H1 (cell line): ENCODE measurements around the gene KIF26A. TPM values are rescaled to one million over a fixed set of nuclear protein-coding genes. Genes with fewer than 3 reads are reported as not detected.

Experiments
- CTCF ChIA-PET: fragments of 300-600 bp; sonication (Branson Sonifier 250); formaldehyde crosslinking; loops from one replicate; lab custom pipeline; 2021; ENCODE audit not compliant: partially characterized antibody; lab: Charles Lee
- POLR2A ChIA-PET: fragments of 300-600 bp; sonication (Branson Sonifier 250); formaldehyde crosslinking; loops from one replicate; lab custom pipeline; 2021; ENCODE audit warnings: inconsistent platforms; ENCODE audit not compliant: partially characterized antibody; lab: Charles Lee
- DNase-seq, 2 experiments: peaks; one replicate each; pipeline versions ENCODE4 v3.0.0 to v3.0.0-alpha.2; 2010 to 2022; ENCODE audit warnings: low spot score in 2 of 2, low read depth in 1 of 2, mixed read lengths in 1 of 2
- FAIRE-seq: peaks from 2 replicates; lab custom pipeline; 2011; peaks lifted over from hg19 to GRCh38; lab: Jason Lieb, UNC
- H2AFZ ChIP-seq: 2 replicates; pipeline ENCODE4 v1.8.1; 2012; ENCODE audit warnings: low read length, inconsistent platforms
- H2AK5ac ChIP-seq: 2 replicates; pipeline ENCODE4 v1.6.1; 2013; ENCODE audit warnings: low read depth, low read length
- H2BK120ac ChIP-seq: replicated peaks from 2 replicates; pipeline ENCODE3; 2013; ENCODE audit warnings: low read depth, low read length, inconsistent platforms
- H2BK12ac ChIP-seq: 2 replicates; pipeline ENCODE4 v1.6.1; 2013; ENCODE audit warnings: low read depth, low read length
- H2BK15ac ChIP-seq: 2 replicates; pipeline ENCODE4 v1.6.1; 2013; ENCODE audit warnings: low read length
- H2BK20ac ChIP-seq: 2 replicates; pipeline ENCODE4 v1.6.1; 2013; ENCODE audit warnings: low read length
- H2BK5ac ChIP-seq: 2 replicates; pipeline ENCODE4 v1.6.1; 2013; ENCODE audit warnings: low read depth, low read length
- H3K14ac ChIP-seq: 2 replicates; pipeline ENCODE4 v1.6.1; 2013; ENCODE audit warnings: inconsistent platforms; ENCODE audit not compliant: insufficient read length
- H3K18ac ChIP-seq: 2 replicates; pipeline ENCODE4 v1.6.1; 2013; ENCODE audit warnings: low read length; ENCODE audit errors: extremely low read depth
- H3K23ac ChIP-seq: 2 replicates; pipeline ENCODE4 v1.6.1; 2013; ENCODE audit warnings: inconsistent platforms; ENCODE audit not compliant: insufficient read length
- H3K23me2 ChIP-seq: 2 replicates; pipeline ENCODE4 v1.6.1; 2013; ENCODE audit warnings: low read depth, low read length
- H3K27ac ChIP-seq: 2 replicates; pipeline ENCODE4 v1.6.1; 2011; ENCODE audit warnings: low read depth, low read length, inconsistent platforms
- H3K27me3 ChIP-seq, 4 experiments: replicated peaks in 1 of 4; 1 replicate in 1 of 4; 2 replicates in 3 of 4; pipeline versions ENCODE4 v1.6.1 to v1.8.1; 2011 to 2013; ENCODE audit warnings: low read length in 3 of 4, mild to moderate bottlenecking in 3 of 4, inconsistent platforms in 2 of 4, mixed read lengths in 2 of 4, moderate library complexity in 1 of 4; ENCODE audit not compliant: control insufficient read depth in 3 of 4, insufficient read depth in 3 of 4; ENCODE audit errors: extremely low read depth in 1 of 4
- H3K36me3 ChIP-seq, 4 experiments: 2 replicates each; pipeline versions ENCODE4 v1.6.1 to v1.8.1; 2011 to 2013; ENCODE audit warnings: mild to moderate bottlenecking in 4 of 4, low read length in 3 of 4, moderate library complexity in 2 of 4, control low read depth in 1 of 4, inconsistent platforms in 1 of 4; ENCODE audit not compliant: insufficient read depth in 4 of 4, control insufficient read depth in 2 of 4
- H3K4ac ChIP-seq: replicated peaks from 2 replicates; pipeline ENCODE3; 2013; ENCODE audit warnings: low read length, low read depth, mixed read lengths, inconsistent platforms; ENCODE audit not compliant: insufficient read length
- H3K4me1 ChIP-seq, 4 experiments: replicated peaks in 1 of 4; 1 replicate in 1 of 4; 2 replicates in 3 of 4; pipeline versions ENCODE4 v1.6.1 to v1.8.1; 2011 to 2013; ENCODE audit warnings: low read length in 3 of 4, inconsistent platforms in 2 of 4, mixed read lengths in 1 of 4; ENCODE audit not compliant: insufficient read depth in 4 of 4, control insufficient read depth in 3 of 4
- H3K4me2 ChIP-seq, 2 experiments: 2 replicates each; pipeline versions ENCODE4 v1.6.1 to v1.8.1; 2011 to 2013; ENCODE audit warnings: low read depth in 2 of 2, low read length in 2 of 2, control low read depth in 1 of 2, inconsistent platforms in 1 of 2, mild to moderate bottlenecking in 1 of 2; ENCODE audit not compliant: insufficient read depth in 1 of 2
- H3K4me3 ChIP-seq, 4 experiments: fragments of 200-600, 300-600 bp in 1 of 4; sonication (generic), shearing (Covaris generic), sonication (Bioruptor Twin) in 1 of 4; 2 replicates each; pipeline versions ENCODE4 v1.5.1 to v1.8.1; 2011 to 2016; ENCODE audit warnings: low read length in 4 of 4, low read depth in 3 of 4, control low read depth in 2 of 4, inconsistent platforms in 2 of 4, mild to moderate bottlenecking in 2 of 4, mixed read lengths in 1 of 4, moderate library complexity in 1 of 4; ENCODE audit not compliant: insufficient read depth in 2 of 4; ENCODE audit errors: extremely low read depth in 1 of 4
- H3K56ac ChIP-seq: replicated peaks from 2 replicates; pipeline ENCODE3; 2013; ENCODE audit warnings: low read depth, mild to moderate bottlenecking, mixed read lengths, low read length, inconsistent platforms; ENCODE audit not compliant: insufficient read length
- H3K79me1 ChIP-seq: 2 replicates; pipeline ENCODE4 v1.6.1; 2013; ENCODE audit warnings: low read depth, low read length, control low read depth
- H3K79me2 ChIP-seq, 2 experiments: 2 replicates each; pipeline versions ENCODE4 v1.6.1 to v1.8.1; 2012 to 2013; ENCODE audit warnings: low read length in 2 of 2, mild to moderate bottlenecking in 2 of 2, inconsistent platforms in 1 of 2; ENCODE audit not compliant: insufficient read depth in 2 of 2, control insufficient read depth in 1 of 2
- H3K9ac ChIP-seq, 4 experiments: replicated peaks in 1 of 4; 1 replicate in 1 of 4; 2 replicates in 3 of 4; pipeline versions ENCODE4 v1.6.1 to v1.8.1; 2011 to 2013; ENCODE audit warnings: low read depth in 3 of 4, low read length in 3 of 4, control low read depth in 2 of 4, mild to moderate bottlenecking in 2 of 4, moderate library complexity in 2 of 4, inconsistent platforms in 1 of 4; ENCODE audit errors: extremely low read depth in 1 of 4
- H3K9me3 ChIP-seq, 2 experiments: 2 replicates each; pipeline versions ENCODE4 v1.6.1 to v1.8.1; 2012 to 2013; ENCODE audit warnings: mild to moderate bottlenecking in 2 of 2, moderate library complexity in 2 of 2, control low read depth in 1 of 2, inconsistent platforms in 1 of 2, low read depth in 1 of 2, low read length in 1 of 2, mixed read lengths in 1 of 2; ENCODE audit not compliant: insufficient read depth in 2 of 2
- H4K20me1 ChIP-seq, 2 experiments: replicated peaks in 1 of 2; 2 replicates each; pipeline versions ENCODE3 to v1.8.1; 2011 to 2013; ENCODE audit warnings: inconsistent platforms in 2 of 2, low read length in 2 of 2, mild to moderate bottlenecking in 1 of 2; ENCODE audit not compliant: insufficient read depth in 2 of 2, control insufficient read depth in 1 of 2
- H4K5ac ChIP-seq: 2 replicates; pipeline ENCODE4 v1.6.1; 2013; ENCODE audit warnings: low read length, low read depth, mixed read lengths, inconsistent platforms; ENCODE audit not compliant: insufficient read length
- H4K8ac ChIP-seq: 2 replicates; pipeline ENCODE4 v1.8.0; 2013; ENCODE audit warnings: mild to moderate bottlenecking, moderate library complexity, low read length, inconsistent platforms; ENCODE audit not compliant: insufficient read depth; ENCODE audit errors: extremely low read depth
- H4K91ac ChIP-seq: replicated peaks from 2 replicates; pipeline ENCODE3; 2013; ENCODE audit warnings: low read length, mixed read lengths, inconsistent platforms; ENCODE audit not compliant: insufficient read length
- BACH1 ChIP-seq: IDR thresholded peaks from 2 replicates; pipeline ENCODE4 v1.6.1; 2012; ENCODE audit warnings: low read length, improper control_type of control experiment
- FOSL1 ChIP-seq: IDR thresholded peaks from 2 replicates; pipeline ENCODE4 v1.6.1; 2011; ENCODE audit warnings: mild to moderate bottlenecking, low read depth, low read length, moderate library complexity; ENCODE audit not compliant: insufficient read depth
- WGBS, 2 experiments: shearing (Covaris generic) in 1 of 2; methylation state at CpG; one replicate each; pipeline versions ENCODE4 v1.1.6 to v1.1.7; 2013 to 2015; ENCODE audit warnings: low lambda C conversion rate in 2 of 2, mixed read lengths in 2 of 2, inconsistent platforms in 1 of 2, low coverage in 1 of 2, missing lambda C conversion rate in 1 of 2; ENCODE audit not compliant: insufficient replicate concordance in 2 of 2, insufficient coverage in 1 of 2, insufficient read length in 1 of 2; ENCODE audit errors: extremely low coverage in 1 of 2, missing lambda C conversion rate in 1 of 2; 5-methylcytosine and 5-hydroxymethylcytosine counted together
- polyA plus RNA-seq, 7 experiments: library from polyadenylated mRNA; depleted of rRNA in 3 of 7; stranded (reverse) in 5 of 7; unstranded in 2 of 7; fragments of >200 nt in 5 of 7; fragments of 200-250 nt in 2 of 7; gene quantifications; 1 replicate in 5 of 7; 2 replicates in 1 of 7; 4 replicates in 1 of 7; pipeline versions ENCODE4 v1.2.1 to v1.2.3, GENCODE V29; 2011 to 2013; ENCODE audit warnings: missing spikeins in 2 of 7, mixed read lengths in 2 of 7
- total RNA-seq: library from RNA; stranded (reverse); fragmentation: NEBNext Ultra II Directional; extraction: Animal tissue kit (Norgen Biotek cat#: 25700); gene quantifications from 2 replicates; pipeline ENCODE4 v1.2.1, GENCODE V29; 2021

Gene KIF26A
- total and polyA plus RNA-seq, 2 of the 8 experiments (the other 6 are each of a cell fraction or from before 2014, with no cell fraction given): 11.5 to 41.6 TPM

DNA sequence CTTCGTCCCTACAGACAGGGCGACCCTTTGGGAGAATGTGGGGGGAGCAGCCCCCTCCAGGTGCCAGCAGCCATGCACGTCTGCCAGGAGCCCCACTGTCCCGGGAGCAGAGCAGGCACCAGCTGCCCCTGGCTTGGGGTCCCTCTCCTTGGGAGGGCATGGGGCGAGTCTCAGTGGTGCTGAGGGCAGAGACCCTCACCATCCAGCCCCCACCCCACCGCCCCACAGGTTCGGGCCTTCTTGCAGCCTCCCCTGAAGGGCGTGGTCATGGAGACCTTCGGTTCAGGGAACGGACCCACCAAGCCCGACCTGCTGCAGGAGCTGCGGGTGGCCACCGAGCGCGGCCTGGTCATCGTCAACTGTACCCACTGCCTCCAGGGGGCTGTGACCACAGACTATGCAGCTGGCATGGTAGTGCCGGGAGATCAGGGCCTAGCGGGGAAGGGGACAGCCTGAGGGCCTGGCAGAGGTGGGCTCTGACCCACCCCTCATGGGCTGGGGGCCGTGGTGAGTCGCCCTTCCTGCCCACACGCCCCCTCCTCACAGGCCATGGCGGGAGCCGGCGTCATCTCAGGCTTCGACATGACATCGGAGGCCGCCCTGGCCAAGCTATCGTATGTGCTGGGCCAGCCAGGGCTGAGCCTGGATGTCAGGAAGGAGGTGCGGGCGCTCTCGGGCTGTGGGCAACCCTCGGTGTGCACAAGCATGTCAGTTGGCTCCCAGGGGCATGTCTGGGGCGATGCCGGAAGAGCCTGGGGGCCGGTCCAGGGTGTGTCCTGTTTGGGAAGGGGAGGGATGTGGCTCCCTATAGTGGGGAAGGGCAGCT is 34.1 kb upstream of the KIF26A start:
- H3K14ac ChIP-seq: no peak overlapping the region
- H2BK5ac ChIP-seq: no peak overlapping the region
- no peak overlapping the region for H3K4me3 ChIP-seq
- no peaks in the 10 kb centered on the region for H3K36me3 ChIP-seq
- no peak for TF ChIP-seq FOSL1
- TF ChIP-seq BACH1: no peak
- no peak overlapping the region for H3K4ac ChIP-seq
- no peaks in the 10 kb centered on the region for H3K27me3 ChIP-seq
- CTCF ChIA-PET: interaction anchor here (0.7 to 3.5 kb wide), 10 partner anchors 8 to 460 kb away, joined by 3 to 16 read pairs (median 4); no protein-coding TSS in a partner anchor
- no peaks in the 10 kb centered on the region for H3K9me3 ChIP-seq
- no peak overlapping the region for H3K9ac ChIP-seq
- H2AFZ ChIP-seq: no peak overlapping the region
- H3K4me1 ChIP-seq: peaks cover 0 to 12% (median 0%) of the 10 kb centered on the region in 4 experiments; a peak in 5 of 7 replicates
- no peak overlapping the region for H3K27ac ChIP-seq
- no peak overlapping the region for H3K4me2 ChIP-seq
- H3K23ac ChIP-seq: no peak overlapping the region
- no peak overlapping the region for H3K18ac ChIP-seq
- no peaks in the 10 kb centered on the region for H3K23me2 ChIP-seq
- DNase-seq: peak in 1 of 2 experiments; percentile 42
- H2BK15ac ChIP-seq: no peak overlapping the region
- POLR2A ChIA-PET: interaction anchor here (1.5 kb wide), 1 partner anchor 13 kb away, joined by 4 read pairs; no protein-coding TSS in a partner anchor
- no peak overlapping the region for H2BK12ac ChIP-seq
- H3K79me1 ChIP-seq: no peaks in the 10 kb centered on the region
- H4K5ac ChIP-seq: no peak overlapping the region
- no peak overlapping the region for H2AK5ac ChIP-seq
- FAIRE-seq: no peak
- H3K79me2 ChIP-seq: no peaks in the 10 kb centered on the region
- no peak overlapping the region for H4K91ac ChIP-seq
- no peak overlapping the region for H3K56ac ChIP-seq
- no peak overlapping the region for H4K8ac ChIP-seq
- H4K20me1 ChIP-seq: no peaks in the 10 kb centered on the region
- H2BK20ac ChIP-seq: no peak overlapping the region
- no peak overlapping the region for H2BK120ac ChIP-seq
- WGBS, 2 experiments: 92% methylated on average over 29 of the region's 35 CpGs; no CpG with 5 or more reads in 1 of the 2 experiments
